ENCODE data around the gene MIR17HG.

MIR17HG gene

DNA sequence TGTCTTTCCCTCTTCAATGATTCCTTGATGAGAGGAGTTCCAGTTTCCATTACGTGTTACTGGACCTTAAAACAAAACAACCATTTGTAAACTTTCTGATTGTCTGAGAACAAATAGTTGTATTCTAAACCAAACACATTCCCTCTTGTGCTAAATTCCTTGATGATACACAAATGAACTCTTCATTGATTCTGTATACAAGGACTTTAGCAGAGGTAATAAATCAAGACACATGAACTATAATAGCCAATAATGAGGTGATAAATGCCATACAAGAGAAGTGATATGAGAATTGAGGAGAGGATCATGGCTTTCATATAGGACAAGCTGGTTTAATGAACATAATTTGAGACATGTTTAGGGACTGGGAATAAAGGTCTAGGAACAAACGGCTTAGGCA, 37.4 kb downstream of the MIR17HG start:
- Histone ChIP-seq H3K27me3 (replicated peaks; ENCODE audit: control insufficient read depth, insufficient read depth, low read length) (no peaks in the 10 kb centered on the region), H3K36me3 (ENCODE audit: control insufficient read depth, insufficient read depth, low read length) (no peaks in the 10 kb centered on the region), H3K4me3 (replicated peaks; ENCODE audit: low read depth, low read length) (no peak overlapping the region)
- no peak for TF ChIP-seq CTCF (IDR thresholded peaks at IDR 0.05; ENCODE audit: insufficient read depth, low read length, poor library complexity, severe bottlenecking)
- DNase-seq (ENCODE audit: extremely low read depth, insufficient read length), result no peak

DNA sequence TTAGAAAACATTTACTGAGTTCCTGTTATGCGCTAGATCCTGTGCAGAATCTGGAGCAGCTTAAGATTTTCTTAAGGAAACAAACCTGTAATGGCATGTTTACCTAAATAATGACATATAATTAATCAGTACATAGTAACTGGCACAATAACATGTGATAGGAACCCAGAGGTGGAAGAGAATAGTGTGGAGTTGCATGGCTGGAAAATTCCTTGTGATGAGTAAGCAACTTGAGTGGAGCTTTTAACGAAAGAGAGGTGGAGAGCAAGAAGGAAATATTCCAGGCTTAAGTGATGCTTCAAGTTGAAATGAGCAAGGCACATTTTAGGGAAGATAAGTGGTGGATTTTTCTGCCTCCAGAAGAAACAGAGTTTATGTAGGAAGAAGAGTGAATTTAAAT, 41.7 kb downstream of the MIR17HG start:
- no peaks in the 10 kb centered on the region for H3K36me3 ChIP-seq (ENCODE audit: control insufficient read depth, insufficient read depth, low read length)
- H3K27me3 ChIP-seq (replicated peaks; ENCODE audit: control insufficient read depth, insufficient read depth, low read length), result no peaks in the 10 kb centered on the region
- DNase-seq (ENCODE audit: extremely low read depth, insufficient read length), result no peak
- H3K4me3 ChIP-seq (replicated peaks; ENCODE audit: low read depth, low read length), result no peak overlapping the region
- no peak for TF ChIP-seq CTCF (IDR thresholded peaks at IDR 0.05; ENCODE audit: insufficient read depth, low read length, poor library complexity, severe bottlenecking)

DNA sequence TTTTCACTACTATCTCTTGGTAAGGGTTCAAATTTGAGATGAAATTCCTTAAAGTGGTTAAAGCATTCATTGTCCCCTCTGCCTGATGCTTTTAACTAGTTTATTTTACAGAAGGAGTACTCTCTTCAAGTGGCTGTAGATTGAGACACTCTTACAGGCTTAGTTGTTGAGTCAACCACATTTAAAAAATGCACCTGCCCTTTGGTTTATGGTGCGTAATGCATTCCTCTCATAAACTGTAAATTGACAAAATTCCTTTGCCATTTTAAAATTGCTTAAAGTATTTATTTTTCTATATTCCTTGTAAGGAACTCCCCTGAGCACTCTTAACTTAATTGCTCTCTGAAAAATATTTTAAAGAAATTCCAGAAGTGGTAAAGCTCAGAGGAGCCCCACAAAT, 50.1 kb downstream of the MIR17HG start:
- Histone ChIP-seq H3K36me3 (ENCODE audit: control insufficient read depth, insufficient read depth, low read length) (no peaks in the 10 kb centered on the region), H3K4me3 (replicated peaks; ENCODE audit: low read depth, low read length) (no peak overlapping the region), H3K27me3 (replicated peaks; ENCODE audit: control insufficient read depth, insufficient read depth, low read length) (peaks cover 1% of the 10 kb centered on the region; the same call in 1 of the 2 replicates)
- no peak for DNase-seq (ENCODE audit: extremely low read depth, insufficient read length)
- TF ChIP-seq CTCF (IDR thresholded peaks at IDR 0.05; ENCODE audit: insufficient read depth, low read length, poor library complexity, severe bottlenecking), result no peak

DNA sequence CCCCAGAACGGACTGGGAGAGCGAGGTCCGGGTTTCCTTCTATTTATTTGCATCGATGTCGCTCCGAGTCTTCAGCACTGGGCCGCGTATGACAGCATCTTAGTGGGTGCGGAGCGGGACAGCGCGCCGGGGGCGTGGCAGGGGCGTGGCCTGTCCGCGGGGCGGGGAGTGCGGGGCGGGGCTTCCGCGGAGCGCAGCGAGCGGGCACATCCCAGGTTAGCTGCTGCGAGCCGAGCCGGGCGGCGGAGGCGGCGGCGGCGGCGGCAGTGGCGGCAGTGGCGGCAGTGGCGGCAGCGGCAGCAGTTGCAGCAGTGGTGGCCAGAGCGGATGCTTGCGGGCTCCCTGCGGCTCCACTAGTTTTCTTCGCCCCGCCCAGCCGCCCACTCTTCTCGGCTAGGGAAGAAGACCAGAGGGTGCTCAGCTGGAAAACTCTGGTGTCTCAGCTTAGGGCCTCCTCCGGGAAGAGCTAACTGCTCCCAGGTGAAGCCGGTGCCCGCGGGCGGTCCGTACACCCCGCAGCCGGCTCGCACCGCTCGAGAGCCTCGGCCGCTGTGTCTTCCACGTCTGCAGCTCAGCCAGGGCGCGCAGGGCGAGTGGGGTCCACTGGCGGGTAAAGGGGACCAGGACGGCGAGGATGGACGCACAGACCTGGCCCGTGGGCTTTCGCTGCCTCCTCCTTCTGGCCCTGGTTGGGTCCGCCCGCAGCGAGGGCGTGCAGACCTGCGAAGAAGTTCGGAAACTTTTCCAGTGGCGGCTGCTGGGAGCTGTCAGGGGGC, 51.1 kb downstream of the MIR17HG start, which contains the start of gene GPC5:
Gene GPC5, plus strand, starts transcription at position 209 of the 776 bp plus-strand sequence.
- peak; percentile 88 for DNase-seq (ENCODE audit: extremely low read depth, insufficient read length)
- no peak for TF ChIP-seq CTCF (IDR thresholded peaks at IDR 0.05; ENCODE audit: insufficient read depth, low read length, poor library complexity, severe bottlenecking)

GRCh38 chr13:91399189-91400062, 51.9 kb downstream of the MIR17HG start:
- Histone ChIP-seq H3K27me3 (replicated peaks; ENCODE audit: control insufficient read depth, insufficient read depth, low read length) (peaks cover 1% of the 10 kb centered on the region; the same call in 1 of the 2 replicates), H3K36me3 (ENCODE audit: control insufficient read depth, insufficient read depth, low read length) (no peaks in the 10 kb centered on the region), H3K4me3 (replicated peaks; ENCODE audit: low read depth, low read length) (peak overlapping the region; percentile 78)
- TF ChIP-seq CTCF (IDR thresholded peaks at IDR 0.05; ENCODE audit: insufficient read depth, low read length, poor library complexity, severe bottlenecking), result no peak
- DNase-seq (ENCODE audit: extremely low read depth, insufficient read length), result peak; percentile 28

More for the DNA sequence above, 51.1 kb downstream of the MIR17HG start, which contains the start of gene GPC5:
- Histone ChIP-seq H3K36me3 (ENCODE audit: control insufficient read depth, insufficient read depth, low read length) (no peaks in the 10 kb centered on the region), H3K27me3 (replicated peaks; ENCODE audit: control insufficient read depth, insufficient read depth, low read length) (peaks cover 1% of the 10 kb centered on the region; the same call in 1 of the 2 replicates), H3K4me3 (replicated peaks; ENCODE audit: low read depth, low read length) (peak within 1 kb of the TSS; percentile 78)

Data from GM06990 (cell line).